Measurements from ENCODE around the gene CALML5. TPM values are rescaled to one million over a fixed set of nuclear protein-coding genes. Genes with fewer than 3 reads are reported as not detected.

The CALML5 gene
- total RNA-seq, 4 donors from 2014 or later: not detected

GRCh38 chr10:5523796-5524574 lies 24.6 kb upstream of the CALML5 start:
- H3K4me3 ChIP-seq (replicated peaks in 1 of 3): no peak overlapping the region
- no peaks in the 10 kb centered on the region for H3K36me3 ChIP-seq
- no peak overlapping the region for H3K27ac ChIP-seq
- intact Hi-C loops (cut with DNase I): no loop called here
- no peak for TF ChIP-seq CTCF (IDR thresholded peaks at IDR 0.05)
- TF ChIP-seq POLR2A (IDR thresholded peaks at IDR 0.05): no peak
- H3K9me3 ChIP-seq: no peaks in the 10 kb centered on the region
- no peaks in the 10 kb centered on the region for H3K4me1 ChIP-seq
- WGBS, 2 donors: 87 to 94% methylated on average over 10 to 11 of the region's 11 CpGs
- peak in 1 of 2 donors; percentile 0 for DNase-seq
- no peaks in the 10 kb centered on the region for H3K27me3 ChIP-seq

GRCh38 chr10:5522913-5523560 lies 23.7 kb upstream of the CALML5 start:
- Histone ChIP-seq H3K9me3 (no peaks in the 10 kb centered on the region), H3K27ac (no peak overlapping the region), H3K36me3 (no peaks in the 10 kb centered on the region), H3K4me1 (no peaks in the 10 kb centered on the region), H3K4me3 (replicated peaks in 1 of 3) (no peak overlapping the region), H3K27me3 (no peaks in the 10 kb centered on the region)
- intact Hi-C loops (cut with DNase I): no loop called here
- DNase-seq: peak in 1 of 2 donors; percentile 0
- TF ChIP-seq CTCF (IDR thresholded peaks at IDR 0.05) (no peak), POLR2A (IDR thresholded peaks at IDR 0.05) (no peak)
- 81 to 85% methylated on average over 7 of the region's 7 CpGs for WGBS, 2 donors

GRCh38 chr10:5519054-5519453 lies 19.7 kb upstream of the CALML5 start:
- no peak for DNase-seq
- Histone ChIP-seq H3K27me3 (no peaks in the 10 kb centered on the region), H3K36me3 (no peaks in the 10 kb centered on the region), H3K4me3 (replicated peaks in 1 of 3) (no peak overlapping the region), H3K4me1 (no peaks in the 10 kb centered on the region), H3K9me3 (no peaks in the 10 kb centered on the region), H3K27ac (no peak overlapping the region)
- TF ChIP-seq POLR2A (IDR thresholded peaks at IDR 0.05) (no peak), CTCF (IDR thresholded peaks at IDR 0.05) (no peak)
- 93 to 94% methylated on average over 3 of the region's 3 CpGs for WGBS, 2 donors
- intact Hi-C loops (cut with DNase I): no loop called here

GRCh38 chr10:5518143-5518542 lies 18.8 kb upstream of the CALML5 start:
- Histone ChIP-seq H3K27me3 (no peaks in the 10 kb centered on the region), H3K4me1 (no peaks in the 10 kb centered on the region), H3K9me3 (no peaks in the 10 kb centered on the region), H3K4me3 (replicated peaks in 1 of 3) (no peak overlapping the region), H3K27ac (no peak overlapping the region), H3K36me3 (no peaks in the 10 kb centered on the region)
- 47 to 59% methylated on average over 5 of the region's 5 CpGs for WGBS, 2 donors
- no peak for DNase-seq
- intact Hi-C loops (cut with DNase I): no loop called here
- TF ChIP-seq CTCF (IDR thresholded peaks at IDR 0.05): no peak
- no peak for TF ChIP-seq POLR2A (IDR thresholded peaks at IDR 0.05)

GRCh38 chr10:5517546-5517945 lies 18.2 kb upstream of the CALML5 start:
- no peaks in the 10 kb centered on the region for H3K36me3 ChIP-seq
- H3K4me3 ChIP-seq (replicated peaks in 1 of 3): no peak overlapping the region
- DNase-seq: no peak
- H3K4me1 ChIP-seq: no peaks in the 10 kb centered on the region
- no peaks in the 10 kb centered on the region for H3K9me3 ChIP-seq
- no peak overlapping the region for H3K27ac ChIP-seq
- 91 to 93% methylated on average over 5 of the region's 5 CpGs for WGBS, 2 donors
- intact Hi-C loops (cut with DNase I): no loop called here
- no peaks in the 10 kb centered on the region for H3K27me3 ChIP-seq
- TF ChIP-seq CTCF (IDR thresholded peaks at IDR 0.05) (no peak), POLR2A (IDR thresholded peaks at IDR 0.05) (no peak)

All from thyroid gland (tissue), 4 donors.